Testis (tissue), 2 donors: ENCODE results near the gene APLF.

Experiments
- CTCF ChIP-seq, 3 experiments: fragments of 450-650 bp in 2 of 3; fragments of 200-600 bp in 1 of 3; sonication (generic) in 1 of 3; IDR thresholded peaks; one replicate each; pipeline ENCODE4 v1.5.1; 2016 to 2019; ENCODE audit warnings: antibody characterized with exemption in 3 of 3, mild to moderate bottlenecking in 2 of 3, moderate library complexity in 1 of 3
- POLR2A ChIP-seq: fragments of 450-650 bp; IDR thresholded peaks from one replicate; pipeline ENCODE4 v1.6.1; 2017; ENCODE audit warnings: antibody characterized with exemption, mild to moderate bottlenecking, moderate library complexity

GRCh38 chr2:68514316-68514929, 47.0 kb downstream of the APLF start:
- TF ChIP-seq CTCF (IDR thresholded peaks at IDR 0.05) (no peak), POLR2A (no peak)
